Peyer's patch (tissue), 4 donors: ENCODE results near the gene CLPTM1L. TPM values are rescaled to one million over a fixed set of nuclear protein-coding genes. Genes with fewer than 3 reads are reported as not detected.
"Not testable (repeated sequence)": the region's sequence is repeated elsewhere in the genome, so short reads cannot be mapped to it uniquely, and the experiment has no call there.

Source experiments
- DNase-seq, 3 donors: peaks; one replicate each; pipeline ENCODE4 v3.0.0-alpha.2; 2017 to 2019
- H3K27ac ChIP-seq, 4 donors: fragments of 200-600 bp; sonication (generic); one replicate each; pipeline ENCODE4 v1.5.1; 2016 to 2019
- H3K27me3 ChIP-seq, 2 donors: fragments of 200-600 bp; sonication (generic); one replicate each; pipeline ENCODE4 v1.5.1; 2019
- H3K36me3 ChIP-seq, 3 donors: fragments of 200-600 bp; sonication (generic); one replicate each; pipeline ENCODE4 v1.5.1; 2016 to 2019
- H3K4me1 ChIP-seq, 4 donors: fragments of 200-600 bp; sonication (generic); one replicate each; pipeline ENCODE4 v1.5.1; 2016 to 2019
- H3K4me3 ChIP-seq, 4 donors: fragments of 200-600 bp; sonication (generic); 1 replicate in 3 of 4; 2 replicates in 1 of 4; pipeline ENCODE4 v1.5.1; 2016 to 2019; ENCODE audit warnings: mild to moderate bottlenecking in 1 of 4
- H3K9me3 ChIP-seq, 4 donors: fragments of 200-600 bp; sonication (generic); one replicate each; pipeline ENCODE4 v1.5.1; 2016 to 2019; ENCODE audit warnings: mild to moderate bottlenecking in 1 of 4
- CTCF ChIP-seq, 6 experiments: fragments of 450-650 bp in 4 of 6; fragments of 200-600 bp in 2 of 6; sonication (generic) in 1 of 6; IDR thresholded peaks; one replicate each; pipeline ENCODE4 v1.5.1; 2017 to 2019; ENCODE audit warnings: antibody characterized with exemption in 6 of 6, mild to moderate bottlenecking in 3 of 6, moderate library complexity in 1 of 6
- POLR2A ChIP-seq, 2 donors: fragments of 450-650 bp; IDR thresholded peaks; one replicate each; pipeline ENCODE4 v1.5.1; 2017; ENCODE audit warnings: antibody characterized with exemption in 2 of 2, mild to moderate bottlenecking in 2 of 2, moderate library complexity in 2 of 2
- total RNA-seq, 4 donors: library from RNA; depleted of rRNA; stranded (reverse); fragments of >200 nt; gene quantifications; one replicate each; pipeline ENCODE4 v1.1.0, GENCODE V29; 2016

Gene CLPTM1L
- total RNA-seq, 4 donors from 2014 or later: 115 to 209 (median 143) TPM

GRCh38 chr5:1285141-1285540 lies 59.8 kb downstream of the CLPTM1L start:
- no peak for TF ChIP-seq CTCF (IDR thresholded peaks at IDR 0.05)
- Histone ChIP-seq H3K9me3 (no peaks in the 10 kb centered on the region), H3K4me1 (no peaks in the 10 kb centered on the region), H3K36me3 (no peaks in the 10 kb centered on the region), H3K27me3 (no peaks in the 10 kb centered on the region), H3K4me3 (no peak overlapping the region), H3K27ac (no peak overlapping the region)
- no peak for DNase-seq

- not testable (repeated sequence) for H3K27me3 ChIP-seq, H3K4me1 ChIP-seq, H3K36me3 ChIP-seq, H3K27ac ChIP-seq, H3K9me3 ChIP-seq, H3K4me3 ChIP-seq
- DNase-seq: peak in 1 of 3 donors; percentile 41
These were observed 60.4 kb downstream of the CLPTM1L start for GRCh38 chr5:1284336-1284970.

DNA sequence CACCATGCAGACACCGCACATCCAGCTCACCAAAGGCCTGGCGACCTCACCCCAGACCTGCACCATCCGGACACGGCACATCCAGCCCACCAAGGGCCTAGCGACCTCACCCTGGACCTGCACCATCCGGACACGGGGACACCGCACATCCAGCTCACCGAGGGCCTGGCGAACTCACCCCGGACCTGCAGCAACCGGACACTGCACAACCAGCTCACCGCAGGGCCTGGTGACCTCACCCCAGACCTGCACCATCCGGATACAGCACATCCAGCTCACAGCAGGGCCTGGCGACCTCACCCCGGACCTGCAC lies 61.2 kb downstream of the CLPTM1L start:
- not testable (repeated sequence) for H3K27me3 ChIP-seq, H3K4me3 ChIP-seq, H3K9me3 ChIP-seq, H3K4me1 ChIP-seq, H3K36me3 ChIP-seq, H3K27ac ChIP-seq
- DNase-seq: peak in 1 of 3 donors; percentile 41

- not testable (repeated sequence) for H3K4me1 ChIP-seq, H3K9me3 ChIP-seq, H3K27me3 ChIP-seq, H3K27ac ChIP-seq, H3K4me3 ChIP-seq, H3K36me3 ChIP-seq
- DNase-seq: peak in 1 of 3 donors; percentile 19
These were observed 61.7 kb downstream of the CLPTM1L start for GRCh38 chr5:1282993-1283728.

DNA sequence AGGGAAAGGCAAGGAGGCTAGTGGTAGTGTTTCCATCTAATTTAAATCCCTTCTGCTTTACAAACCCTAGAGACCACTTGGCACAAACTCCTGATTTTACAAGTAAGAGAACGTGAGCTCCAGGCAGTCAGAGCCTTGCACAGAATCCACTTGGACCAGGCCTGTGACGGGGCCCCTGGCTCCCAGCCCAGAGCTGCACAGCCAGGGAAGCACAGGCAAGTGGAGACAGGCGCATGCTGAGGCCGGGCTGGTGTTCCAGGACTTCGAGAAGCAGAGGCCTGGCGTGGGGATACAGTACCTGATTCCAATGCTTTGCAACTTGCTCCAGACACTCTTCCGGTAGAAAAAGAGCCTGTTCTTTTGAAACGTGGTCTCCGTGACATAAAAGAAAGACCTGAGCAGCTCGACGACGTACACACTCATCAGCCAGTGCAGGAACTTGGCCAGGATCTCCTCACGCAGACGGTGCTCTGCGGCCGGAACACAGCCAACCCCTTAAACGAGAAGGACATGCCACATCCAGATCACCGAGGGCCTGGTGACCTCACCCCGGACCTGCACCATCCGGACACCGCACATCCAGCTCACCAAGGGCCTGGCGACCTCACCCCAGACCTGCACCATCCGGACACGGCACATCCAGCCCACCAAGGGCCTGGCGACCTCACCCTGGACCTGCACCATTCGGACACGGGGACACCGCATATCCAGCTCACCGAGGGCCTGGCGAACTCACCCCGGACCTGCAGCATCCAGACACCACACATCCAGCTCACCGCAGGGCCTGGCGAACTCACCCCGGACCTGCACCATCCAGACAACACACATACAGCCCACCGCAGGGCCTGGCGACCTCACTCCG lies 62.5 kb downstream of the CLPTM1L start:
- Histone ChIP-seq H3K4me1 (no peaks in the 10 kb centered on the region), H3K27ac (no peak overlapping the region), H3K9me3 (no peaks in the 10 kb centered on the region), H3K4me3 (no peak overlapping the region), H3K36me3 (no peaks in the 10 kb centered on the region), H3K27me3 (no peaks in the 10 kb centered on the region)
- peak in 2 of 3 donors; percentile 34 to 40 for DNase-seq
- TF ChIP-seq POLR2A (IDR thresholded peaks at IDR 0.05) (no peak), CTCF (IDR thresholded peaks at IDR 0.05) (no peak)

GRCh38 chr5:1281038-1281882 lies 63.6 kb downstream of the CLPTM1L start:
- peak in 2 of 3 donors; percentile 19 to 34 for DNase-seq

More at GRCh38 chr5:1281038-1281882, 63.6 kb downstream of the CLPTM1L start:
- H3K4me3 ChIP-seq: no peak overlapping the region
- H3K4me1 ChIP-seq: no peaks in the 10 kb centered on the region
- TF ChIP-seq CTCF (IDR thresholded peaks at IDR 0.05): no peak
- H3K36me3 ChIP-seq: no peaks in the 10 kb centered on the region
- no peaks in the 10 kb centered on the region for H3K9me3 ChIP-seq
- H3K27me3 ChIP-seq: no peaks in the 10 kb centered on the region
- H3K27ac ChIP-seq: no peak overlapping the region
